ENCODE measurements around the gene COL16A1.

Gene COL16A1

DNA sequence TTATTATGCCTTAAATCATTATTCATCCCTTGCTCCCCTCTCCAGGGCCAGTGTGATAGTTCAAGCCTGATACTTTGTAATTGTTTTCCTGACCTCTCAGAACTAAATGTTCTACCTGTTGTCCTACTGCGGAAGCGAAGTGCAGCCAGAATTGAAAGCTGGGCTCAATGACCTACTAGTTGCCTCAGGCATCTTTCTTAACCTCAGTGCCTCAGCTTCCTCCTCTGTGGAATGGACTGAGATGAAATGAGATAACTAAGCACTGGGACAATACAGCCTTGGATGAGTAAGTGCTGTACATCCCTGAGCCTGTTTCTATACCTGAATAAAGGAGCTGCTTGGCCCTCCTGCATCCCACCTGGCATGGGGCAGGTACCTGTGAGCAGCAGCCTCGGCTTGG lies 26.4 kb downstream of the COL16A1 start:
- TF ChIP-seq ZNF354C (tag by site-specific recombination; IDR thresholded peaks at IDR 0.05; ENCODE audit: borderline replicate concordance, low read depth), result no peak
- TF ChIP-seq GLI4 (tag by site-specific recombination; IDR thresholded peaks at IDR 0.05), result no peak
- no peak for TF ChIP-seq SP7 (tag by site-specific recombination; IDR thresholded peaks at IDR 0.05)
- no peak for TF ChIP-seq ZNF423 (tag by site-specific recombination; IDR thresholded peaks at IDR 0.05)
- no peak for TF ChIP-seq ZNF677 (tag by site-specific recombination; IDR thresholded peaks at IDR 0.05)
- no peak for TF ChIP-seq ZNF16 (tag by site-specific recombination; IDR thresholded peaks at IDR 0.05; ENCODE audit: low read depth)
- TF ChIP-seq ZNF133 (tag by site-specific recombination; IDR thresholded peaks at IDR 0.05), result no peak
- no peak for TF ChIP-seq ZNF223 (tag by site-specific recombination; IDR thresholded peaks at IDR 0.05)
- TF ChIP-seq EGR2 (tag by site-specific recombination; IDR thresholded peaks at IDR 0.05; ENCODE audit: low read depth), result no peak
- no peak for TF ChIP-seq MYNN (tag by site-specific recombination; IDR thresholded peaks at IDR 0.05; ENCODE audit: borderline replicate concordance)
- no peak for TF ChIP-seq ZNF585B (tag by site-specific recombination; IDR thresholded peaks at IDR 0.05)
- no peak for TF ChIP-seq ZNF692 (tag by site-specific recombination; IDR thresholded peaks at IDR 0.05)
- TF ChIP-seq ZNF48 (tag by site-specific recombination; IDR thresholded peaks at IDR 0.05), result no peak
- TF ChIP-seq, protein P1, sequence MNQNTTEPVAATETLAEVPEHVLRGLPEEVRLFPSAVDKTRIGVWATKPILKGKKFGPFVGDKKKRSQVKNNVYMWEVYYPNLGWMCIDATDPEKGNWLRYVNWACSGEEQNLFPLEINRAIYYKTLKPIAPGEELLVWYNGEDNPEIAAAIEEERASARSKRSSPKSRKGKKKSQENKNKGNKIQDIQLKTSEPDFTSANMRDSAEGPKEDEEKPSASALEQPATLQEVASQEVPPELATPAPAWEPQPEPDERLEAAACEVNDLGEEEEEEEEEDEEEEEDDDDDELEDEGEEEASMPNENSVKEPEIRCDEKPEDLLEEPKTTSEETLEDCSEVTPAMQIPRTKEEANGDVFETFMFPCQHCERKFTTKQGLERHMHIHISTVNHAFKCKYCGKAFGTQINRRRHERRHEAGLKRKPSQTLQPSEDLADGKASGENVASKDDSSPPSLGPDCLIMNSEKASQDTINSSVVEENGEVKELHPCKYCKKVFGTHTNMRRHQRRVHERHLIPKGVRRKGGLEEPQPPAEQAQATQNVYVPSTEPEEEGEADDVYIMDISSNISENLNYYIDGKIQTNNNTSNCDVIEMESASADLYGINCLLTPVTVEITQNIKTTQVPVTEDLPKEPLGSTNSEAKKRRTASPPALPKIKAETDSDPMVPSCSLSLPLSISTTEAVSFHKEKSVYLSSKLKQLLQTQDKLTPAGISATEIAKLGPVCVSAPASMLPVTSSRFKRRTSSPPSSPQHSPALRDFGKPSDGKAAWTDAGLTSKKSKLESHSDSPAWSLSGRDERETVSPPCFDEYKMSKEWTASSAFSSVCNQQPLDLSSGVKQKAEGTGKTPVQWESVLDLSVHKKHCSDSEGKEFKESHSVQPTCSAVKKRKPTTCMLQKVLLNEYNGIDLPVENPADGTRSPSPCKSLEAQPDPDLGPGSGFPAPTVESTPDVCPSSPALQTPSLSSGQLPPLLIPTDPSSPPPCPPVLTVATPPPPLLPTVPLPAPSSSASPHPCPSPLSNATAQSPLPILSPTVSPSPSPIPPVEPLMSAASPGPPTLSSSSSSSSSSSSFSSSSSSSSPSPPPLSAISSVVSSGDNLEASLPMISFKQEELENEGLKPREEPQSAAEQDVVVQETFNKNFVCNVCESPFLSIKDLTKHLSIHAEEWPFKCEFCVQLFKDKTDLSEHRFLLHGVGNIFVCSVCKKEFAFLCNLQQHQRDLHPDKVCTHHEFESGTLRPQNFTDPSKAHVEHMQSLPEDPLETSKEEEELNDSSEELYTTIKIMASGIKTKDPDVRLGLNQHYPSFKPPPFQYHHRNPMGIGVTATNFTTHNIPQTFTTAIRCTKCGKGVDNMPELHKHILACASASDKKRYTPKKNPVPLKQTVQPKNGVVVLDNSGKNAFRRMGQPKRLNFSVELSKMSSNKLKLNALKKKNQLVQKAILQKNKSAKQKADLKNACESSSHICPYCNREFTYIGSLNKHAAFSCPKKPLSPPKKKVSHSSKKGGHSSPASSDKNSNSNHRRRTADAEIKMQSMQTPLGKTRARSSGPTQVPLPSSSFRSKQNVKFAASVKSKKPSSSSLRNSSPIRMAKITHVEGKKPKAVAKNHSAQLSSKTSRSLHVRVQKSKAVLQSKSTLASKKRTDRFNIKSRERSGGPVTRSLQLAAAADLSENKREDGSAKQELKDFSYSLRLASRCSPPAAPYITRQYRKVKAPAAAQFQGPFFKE (tag by site-specific recombination; IDR thresholded peaks at IDR 0.05; ENCODE audit: borderline replicate concordance), result no peak
- no peak for TF ChIP-seq ZNF830 (tag by site-specific recombination; IDR thresholded peaks at IDR 0.05; ENCODE audit: low read depth)
- TF ChIP-seq ZNF132 (tag by site-specific recombination; IDR thresholded peaks at IDR 0.05; ENCODE audit: borderline replicate concordance), result no peak
- TF ChIP-seq ZNF704 (tag by site-specific recombination; IDR thresholded peaks at IDR 0.05), result no peak
- TF ChIP-seq, protein P2, sequence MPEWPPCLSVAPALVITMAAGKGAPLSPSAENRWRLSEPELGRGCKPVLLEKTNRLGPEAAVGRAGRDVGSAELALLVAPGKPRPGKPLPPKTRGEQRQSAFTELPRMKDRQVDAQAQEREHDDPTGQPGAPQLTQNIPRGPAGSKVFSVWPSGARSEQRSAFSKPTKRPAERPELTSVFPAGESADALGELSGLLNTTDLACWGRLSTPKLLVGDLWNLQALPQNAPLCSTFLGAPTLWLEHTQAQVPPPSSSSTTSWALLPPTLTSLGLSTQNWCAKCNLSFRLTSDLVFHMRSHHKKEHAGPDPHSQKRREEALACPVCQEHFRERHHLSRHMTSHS (tag by site-specific recombination; IDR thresholded peaks at IDR 0.05), result no peak
- ChIA-PET POLR2A (no interaction called here), CTCF (no interaction called here)
- Histone ChIP-seq H3K36me3 (ENCODE audit: control insufficient read depth in 2 of 2, insufficient read depth in 1 of 2, low read length in 2 of 2) (no peaks in the 10 kb centered on the region), H3K27ac (ENCODE audit: extremely low read depth, low read depth, low read length) (no peak overlapping the region), H3K9me3 (ENCODE audit: control insufficient read depth, insufficient read depth, low read depth, low read length) (no peaks in the 10 kb centered on the region), H3K4me3 (ENCODE audit: low read depth, low read length) (no peak overlapping the region), H3K4me1 (ENCODE audit: control insufficient read depth, insufficient read depth, low read length) (no peaks in the 10 kb centered on the region)
